ENCODE results near the gene SEMA4D.

GRCh38 chr9:89352451-89352850, 145.5 kb downstream of the SEMA4D start:
- TF ChIP-seq POLR2A (IDR thresholded peaks at IDR 0.05; ENCODE audit: extremely low read depth, insufficient read length), result no peak
- no peak for TF ChIP-seq CTCF (IDR thresholded peaks at IDR 0.05; ENCODE audit: low read depth, low read length)
- TF ChIP-seq, protein P1, sequence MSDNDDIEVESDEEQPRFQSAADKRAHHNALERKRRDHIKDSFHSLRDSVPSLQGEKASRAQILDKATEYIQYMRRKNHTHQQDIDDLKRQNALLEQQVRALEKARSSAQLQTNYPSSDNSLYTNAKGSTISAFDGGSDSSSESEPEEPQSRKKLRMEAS (IDR thresholded peaks at IDR 0.05; ENCODE audit: low read depth, low read length), result no peak
- TF ChIP-seq MYC (IDR thresholded peaks at IDR 0.05; ENCODE audit: low read depth, low read length), result no peak

Data from NB4 (cell line).